Stomach smooth muscle (tissue), 2 donors: ENCODE data around the gene HSPA5.
"Not testable (repeated sequence)": the region's sequence is repeated elsewhere in the genome, so short reads cannot be mapped to it uniquely, and the experiment has no call there.

ENCODE experiments used
- H3K27ac ChIP-seq: one replicate; pipeline ENCODE4 v1.7.0; 2013; ENCODE audit warnings: mild to moderate bottlenecking, low read length, inconsistent platforms
- H3K27me3 ChIP-seq, 2 donors: one replicate each; pipeline ENCODE4 v1.7.0; 2013; ENCODE audit warnings: low read length in 2 of 2; ENCODE audit not compliant: insufficient read depth in 2 of 2, control insufficient read depth in 1 of 2
- H3K36me3 ChIP-seq, 2 donors: one replicate each; pipeline ENCODE4 v1.7.0; 2013; ENCODE audit warnings: low read length in 2 of 2; ENCODE audit not compliant: control insufficient read depth in 2 of 2, insufficient read depth in 2 of 2
- H3K4me1 ChIP-seq: one replicate; pipeline ENCODE4 v1.7.0; 2013; ENCODE audit warnings: low read length; ENCODE audit not compliant: control insufficient read depth, insufficient read depth
- H3K4me3 ChIP-seq, 2 donors: one replicate each; pipeline ENCODE4 v1.7.0; 2013; ENCODE audit warnings: low read length in 2 of 2
- H3K9ac ChIP-seq, 2 donors: one replicate each; pipeline ENCODE4 v1.7.0; 2013; ENCODE audit warnings: low read length in 2 of 2, mild to moderate bottlenecking in 1 of 2
- H3K9me3 ChIP-seq, 2 donors: one replicate each; pipeline ENCODE4 v1.7.0; 2013; ENCODE audit warnings: low read length in 2 of 2; ENCODE audit not compliant: control insufficient read depth in 2 of 2
- donor health status: healthy.
- donor health status: Pancreatic carcinoma.

HSPA5 gene

DNA sequence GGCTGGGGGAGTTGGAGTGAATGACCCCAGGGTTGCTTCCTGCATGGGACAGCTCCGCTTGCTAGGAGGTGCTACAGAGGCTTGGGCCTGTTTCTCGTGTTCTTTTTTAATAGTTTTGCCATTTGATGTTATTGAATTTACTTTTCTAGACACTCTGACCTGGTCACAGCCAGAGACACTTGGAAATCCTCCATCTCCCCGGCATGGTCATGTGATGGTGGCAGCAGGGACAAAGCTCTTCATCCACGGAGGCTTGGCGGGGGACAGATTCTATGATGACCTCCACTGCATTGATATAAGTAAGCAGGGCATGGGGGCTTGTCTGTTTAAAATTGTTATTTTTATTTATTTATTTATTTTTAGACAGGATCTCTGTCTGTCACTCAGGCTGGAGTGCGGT lies 13.4 kb downstream of the HSPA5 start:
- no peaks in the 10 kb centered on the region for H3K4me1 ChIP-seq
- no peak overlapping the region for H3K27ac ChIP-seq
- peaks cover 10 to 14% of the 10 kb centered on the region in 2 donors for H3K36me3 ChIP-seq

DNA sequence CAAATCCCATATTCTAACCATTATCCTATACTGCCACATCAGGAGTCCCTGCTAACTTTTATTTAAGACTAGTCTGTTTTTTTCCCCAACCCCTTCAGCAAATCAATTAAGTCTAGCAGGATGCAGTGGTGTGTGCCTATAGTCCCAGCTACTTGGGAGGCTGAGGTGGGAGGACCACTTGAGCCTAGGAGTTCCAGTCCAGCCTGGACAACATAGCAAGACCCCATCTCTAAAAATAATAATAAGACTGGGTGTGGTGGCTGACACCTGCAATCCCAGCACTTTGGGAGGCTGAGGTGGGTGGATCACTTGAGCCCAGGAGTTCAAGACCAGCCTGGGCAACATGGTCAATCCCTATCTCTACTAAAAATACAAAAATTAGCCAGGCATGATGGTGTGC lies 16.3 kb downstream of the HSPA5 start:
- not testable (repeated sequence) for H3K27me3 ChIP-seq, H3K4me3 ChIP-seq, H3K9me3 ChIP-seq, H3K27ac ChIP-seq, H3K9ac ChIP-seq, H3K4me1 ChIP-seq
- H3K36me3 ChIP-seq = peaks cover 10 to 15% of the 10 kb centered on the region in 2 donors

More for the DNA sequence above, 13.4 kb downstream of the HSPA5 start:
- H3K4me3 ChIP-seq = no peak overlapping the region
- no peaks in the 10 kb centered on the region for H3K27me3 ChIP-seq
- H3K9me3 ChIP-seq = no peaks in the 10 kb centered on the region
- no peak overlapping the region for H3K9ac ChIP-seq

DNA sequence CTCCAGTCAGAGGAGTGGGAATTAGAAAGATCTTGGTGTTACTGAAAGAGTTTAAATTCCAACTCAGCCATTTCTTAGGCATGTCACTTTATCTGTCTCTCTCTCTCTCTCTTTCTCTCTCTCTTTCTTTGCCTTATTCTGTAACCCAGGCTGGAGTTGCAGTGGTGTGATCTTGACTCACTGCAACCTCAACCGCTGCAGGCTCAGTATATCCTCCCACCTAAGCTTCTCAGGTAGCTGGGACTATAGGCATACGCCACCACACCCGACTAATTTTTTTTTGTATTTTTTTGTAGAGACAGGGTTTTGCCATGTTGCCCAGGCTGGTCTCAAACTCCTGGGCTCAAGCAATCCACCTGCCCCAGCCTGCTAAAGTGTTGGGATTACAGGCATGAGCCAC lies 22.5 kb downstream of the HSPA5 start:
- Histone ChIP-seq H3K9ac (no peak overlapping the region), H3K27me3 (no peaks in the 10 kb centered on the region), H3K4me1 (no peaks in the 10 kb centered on the region), H3K36me3 (peaks cover 6 to 7% of the 10 kb centered on the region in 2 donors), H3K9me3 (no peaks in the 10 kb centered on the region), H3K27ac (no peak overlapping the region), H3K4me3 (no peak overlapping the region)

DNA sequence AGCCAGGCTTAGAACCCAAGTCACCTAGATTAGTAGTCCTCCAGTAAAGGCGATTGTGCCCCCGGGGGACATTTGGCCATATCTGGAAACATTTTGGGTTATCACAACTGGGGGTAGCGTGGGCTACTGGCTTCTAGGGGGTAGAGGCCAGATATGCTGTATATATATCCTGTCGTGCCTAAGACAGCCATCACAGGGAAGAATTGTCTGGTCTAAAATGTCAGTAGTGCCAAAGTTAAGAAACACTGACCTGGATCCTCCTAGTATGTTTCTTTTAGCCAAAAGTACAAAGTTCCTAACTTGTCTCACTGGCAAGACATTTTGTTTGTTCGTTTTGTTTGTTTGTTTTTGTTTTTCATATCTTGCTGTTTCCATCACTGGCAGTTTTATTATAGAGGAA lies 27.0 kb downstream of the HSPA5 start:
- H3K36me3 ChIP-seq = peaks cover 12 to 13% of the 10 kb centered on the region in 2 donors
- H3K27ac ChIP-seq = no peak overlapping the region
- H3K27me3 ChIP-seq = no peaks in the 10 kb centered on the region
- no peak overlapping the region for H3K4me3 ChIP-seq
- no peak overlapping the region for H3K9ac ChIP-seq
- no peaks in the 10 kb centered on the region for H3K9me3 ChIP-seq
- no peaks in the 10 kb centered on the region for H3K4me1 ChIP-seq

DNA sequence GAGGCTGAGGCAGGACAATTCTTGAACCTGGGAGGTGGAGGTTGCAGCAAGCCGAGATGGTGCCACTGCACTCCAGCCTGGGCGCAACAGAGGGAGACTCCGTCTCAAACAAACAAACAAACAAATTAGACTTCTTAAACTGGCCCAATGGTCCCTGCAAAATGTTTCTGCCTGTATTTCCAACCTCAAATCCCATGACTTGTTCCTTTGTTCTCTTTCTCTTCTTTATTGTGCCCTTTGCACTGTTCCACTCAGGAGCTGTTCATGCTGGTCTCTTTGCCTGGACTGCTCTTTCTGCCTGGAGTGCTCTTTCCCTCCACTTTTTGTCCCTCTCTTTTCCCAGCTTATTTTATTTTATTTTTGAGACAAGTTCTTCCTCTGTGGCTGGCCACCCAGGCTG lies 36.7 kb downstream of the HSPA5 start:
- Histone ChIP-seq H3K4me1 (peaks cover 5% of the 10 kb centered on the region), H3K27ac (no peak overlapping the region), H3K9me3 (no peaks in the 10 kb centered on the region), H3K4me3 (no peak overlapping the region), H3K27me3 (no peaks in the 10 kb centered on the region), H3K36me3 (peaks cover 15% of the 10 kb centered on the region in 2 donors), H3K9ac (no peak overlapping the region)

DNA sequence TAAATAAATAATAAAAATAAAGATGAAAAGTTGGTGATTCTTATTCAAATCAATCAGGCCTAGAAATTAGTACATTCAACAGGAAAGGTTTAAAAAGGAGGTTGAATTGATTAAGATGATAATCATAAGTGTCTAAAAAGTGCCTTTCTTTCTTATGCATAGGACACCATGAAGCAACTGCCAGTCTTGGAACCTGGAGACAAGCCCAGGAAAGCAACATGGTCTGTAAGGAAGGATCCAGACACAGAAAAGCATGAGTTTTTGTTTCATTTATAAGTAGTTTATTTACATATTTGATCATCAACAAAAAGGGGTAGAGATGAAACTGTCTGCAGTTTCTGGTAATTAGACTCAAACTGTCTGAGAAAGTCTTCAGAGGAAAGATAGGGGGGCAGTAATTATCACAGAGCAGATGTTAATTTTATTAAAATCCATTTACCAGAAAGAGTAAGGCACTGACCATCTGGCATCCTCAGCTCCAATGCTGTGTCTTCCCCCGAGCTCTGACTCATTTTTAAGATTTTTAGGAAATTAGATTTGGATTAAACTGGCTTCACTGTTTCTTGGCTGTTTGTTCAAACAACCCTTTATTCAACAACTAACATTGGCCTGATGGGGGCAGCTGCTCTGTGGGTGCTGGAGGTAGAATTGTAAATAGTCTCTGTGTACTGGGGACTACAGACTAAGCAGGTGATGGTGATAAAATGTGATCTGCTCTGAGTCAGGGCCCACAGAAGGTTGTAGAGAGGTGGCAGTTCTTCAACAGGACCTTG lies 38.1 kb downstream of the HSPA5 start:
- Histone ChIP-seq H3K4me3 (no peak overlapping the region), H3K9me3 (no peaks in the 10 kb centered on the region), H3K27me3 (no peaks in the 10 kb centered on the region), H3K36me3 (peaks cover 14 to 15% of the 10 kb centered on the region in 2 donors), H3K27ac (no peak overlapping the region), H3K4me1 (peaks cover 7% of the 10 kb centered on the region), H3K9ac (no peak overlapping the region)

DNA sequence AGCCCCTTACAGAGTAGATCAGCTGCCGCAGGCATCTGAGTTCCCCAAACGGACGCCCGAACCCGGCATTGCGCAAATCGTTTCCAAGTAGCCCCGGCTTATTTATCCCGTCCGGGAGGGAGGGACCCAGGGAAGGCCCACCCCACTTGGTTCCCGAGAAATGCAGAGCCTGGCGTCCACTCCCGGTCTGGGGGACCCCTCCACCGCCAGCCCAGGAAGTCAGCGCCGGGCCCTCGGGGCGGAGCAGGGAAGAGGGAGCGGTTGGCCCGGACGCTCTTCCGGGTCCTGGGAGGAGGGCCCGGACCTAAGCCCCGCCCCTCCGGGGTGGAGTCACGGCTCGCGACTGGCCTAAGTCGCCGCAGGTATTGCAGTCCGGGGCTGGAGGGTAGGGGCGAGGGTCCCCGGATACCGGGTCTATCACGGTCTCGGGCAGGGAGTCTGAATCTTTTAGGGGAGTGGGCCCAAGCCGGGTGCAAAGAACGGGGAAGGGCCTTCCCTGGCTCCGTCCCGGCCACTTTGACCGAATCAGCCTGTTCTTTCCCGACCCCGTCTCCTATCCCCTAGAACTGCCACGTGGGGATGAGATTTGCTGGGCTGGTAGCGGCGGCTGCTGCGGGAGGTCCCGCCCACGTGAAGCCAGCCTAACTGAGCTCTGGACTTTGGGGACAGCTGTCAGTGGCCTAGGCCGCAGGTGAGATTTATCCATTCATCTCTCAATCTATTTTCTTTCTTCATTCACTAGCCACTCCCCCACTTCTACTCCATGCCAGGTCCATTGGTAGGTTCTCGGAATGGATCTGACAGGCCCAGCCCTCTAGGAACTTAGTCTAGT lies 40.7 kb downstream of the HSPA5 start, which contains the start of gene RABEPK:
Gene RABEPK (plus strand): TSS at position 327 of the 832 bp plus-strand sequence. CDS start 2,472 bp downstream, outside the sequence.
- peak within 1 kb of the TSS; percentile 83 to 87 for H3K9ac ChIP-seq
- H3K9me3 ChIP-seq = no peaks in the 10 kb centered on the region
- peaks cover 7% of the 10 kb centered on the region for H3K4me1 ChIP-seq

DNA sequence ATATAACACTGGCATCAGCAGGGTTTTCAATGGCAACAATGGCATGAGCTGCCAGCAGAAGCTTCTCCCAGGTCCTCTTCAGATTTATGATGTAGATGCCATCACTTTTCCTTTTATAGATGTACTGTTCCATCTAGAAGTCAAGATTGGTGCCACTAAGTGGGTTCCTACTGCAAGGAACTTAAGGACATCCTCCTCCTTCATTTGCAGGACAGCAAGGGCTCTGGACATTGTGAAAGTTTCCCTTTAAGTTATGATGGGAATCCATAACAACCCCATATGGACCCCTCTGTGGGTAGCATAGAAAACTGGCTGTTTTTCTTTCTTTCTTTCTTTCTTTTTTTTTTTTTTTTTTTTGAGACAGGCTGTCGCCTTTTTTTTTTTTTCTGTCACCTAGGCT lies 45.6 kb downstream of the HSPA5 start:
- H3K27me3 ChIP-seq, H3K9ac ChIP-seq, H3K4me1 ChIP-seq, H3K4me3 ChIP-seq, H3K27ac ChIP-seq, H3K9me3 ChIP-seq, H3K36me3 ChIP-seq: not testable (repeated sequence)

More for the DNA sequence above, 40.7 kb downstream of the HSPA5 start, which contains the start of gene RABEPK:
- peak within 1 kb of the TSS; percentile 68 to 91 for H3K4me3 ChIP-seq
- H3K36me3 ChIP-seq = peaks cover 6% of the 10 kb centered on the region in 2 donors
- H3K27ac ChIP-seq = peak within 1 kb of the TSS; percentile 82
- no peaks in the 10 kb centered on the region for H3K27me3 ChIP-seq

DNA sequence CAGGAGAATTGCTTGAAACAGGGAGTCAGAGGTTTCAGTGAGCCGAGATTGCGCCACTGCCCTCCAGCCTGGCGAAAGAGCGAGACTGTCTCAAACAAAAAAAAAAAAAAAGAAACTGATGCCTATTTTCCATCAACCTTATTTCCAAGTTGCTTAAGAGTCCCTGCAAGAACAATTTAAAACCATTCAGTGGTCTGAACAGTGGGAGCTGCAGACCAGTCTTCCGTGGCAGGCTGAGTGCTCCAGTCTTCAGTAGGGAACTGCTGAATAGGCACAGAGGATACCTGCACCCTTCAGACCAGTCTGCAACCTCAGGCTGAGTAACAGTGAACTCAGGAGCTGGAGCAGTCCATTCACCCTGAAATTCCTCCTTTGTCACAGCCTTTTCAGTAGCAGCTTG lies 46.7 kb downstream of the HSPA5 start:
- H3K4me1 ChIP-seq, H3K9ac ChIP-seq, H3K9me3 ChIP-seq, H3K27ac ChIP-seq, H3K4me3 ChIP-seq, H3K36me3 ChIP-seq, H3K27me3 ChIP-seq: not testable (repeated sequence)

DNA sequence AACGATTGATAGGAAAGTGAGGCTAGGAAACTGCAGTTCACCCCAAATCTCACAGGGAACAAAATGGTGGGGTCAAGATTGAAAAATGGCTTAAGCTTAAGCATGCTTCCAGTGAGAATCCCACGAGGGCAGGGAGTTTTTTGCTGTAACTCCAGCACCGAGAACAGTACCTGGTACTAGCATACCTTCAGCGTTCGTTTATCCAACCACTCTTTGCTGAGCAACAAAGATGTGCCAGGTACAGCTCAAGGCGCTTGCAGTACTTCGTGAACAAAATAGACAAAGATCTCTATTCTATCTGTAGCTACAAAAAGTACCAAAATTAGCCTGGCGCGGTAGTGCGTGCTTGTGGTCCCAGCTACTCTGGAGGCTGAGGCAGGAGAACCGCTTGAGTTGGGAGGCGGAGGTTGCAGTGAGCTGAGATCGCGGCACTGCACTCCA lies 50.8 kb downstream of the HSPA5 start:
- no peaks in the 10 kb centered on the region for H3K9me3 ChIP-seq
- H3K4me1 ChIP-seq = peaks cover 8% of the 10 kb centered on the region
- H3K27me3 ChIP-seq = no peaks in the 10 kb centered on the region
- peak overlapping the region; percentile 91 to 94 for H3K9ac ChIP-seq
- H3K27ac ChIP-seq = peak overlapping the region; percentile 94
- H3K4me3 ChIP-seq = peak overlapping the region; percentile 92 to 99
- H3K36me3 ChIP-seq = no peaks in the 10 kb centered on the region
